ENCODE measurements around the gene C12orf43.

Gene C12orf43

GRCh38 chr12:120977531-120978295 lies 38.6 kb downstream of the C12orf43 start:
- DNase-seq = no peak

- no peak for DNase-seq
Observed at GRCh38 chr12:120972870-120973543, 43.3 kb downstream of the C12orf43 start.

- DNase-seq = peak; percentile 20
Observed at GRCh38 chr12:120971299-120972180, 44.7 kb downstream of the C12orf43 start.

- DNase-seq = no peak
Observed at GRCh38 chr12:120970310-120970709, 46.0 kb downstream of the C12orf43 start.

GRCh38 chr12:120965534-120966091 lies 50.7 kb downstream of the C12orf43 start:
- no peak for DNase-seq

GRCh38 chr12:120964298-120964697 lies 52.0 kb downstream of the C12orf43 start:
- no peak for DNase-seq

GRCh38 chr12:120962532-120963020 lies 53.7 kb downstream of the C12orf43 start:
- no peak for DNase-seq

- DNase-seq = no peak
Observed at GRCh38 chr12:120961604-120962531, 54.4 kb downstream of the C12orf43 start.

- DNase-seq = no peak
Observed at GRCh38 chr12:120960657-120961056, 55.6 kb downstream of the C12orf43 start.

GRCh38 chr12:120959111-120959878 lies 57.0 kb downstream of the C12orf43 start:
- DNase-seq = no peak

GRCh38 chr12:120956579-120957300 lies 59.5 kb downstream of the C12orf43 start:
- DNase-seq = no peak

GRCh38 chr12:120955232-120955631 lies 61.1 kb downstream of the C12orf43 start:
- no peak for DNase-seq

GRCh38 chr12:120950807-120951206 lies 65.5 kb downstream of the C12orf43 start:
- no peak for DNase-seq

Measured in NCI-H446 treated with DMSO at 0.1 percent for 48 hours (cell line).